Spleen (tissue), 11 donors: ENCODE data around the gene ALDH1B1. TPM values are rescaled to one million over a fixed set of nuclear protein-coding genes. Genes with fewer than 3 reads are reported as not detected.
A peak's percentile ranks its signal among the peaks of the same experiment; 100 is the strongest.

Experiments used
- DNase-seq: peaks from one replicate; pipeline ENCODE4 v3.0.0-alpha.2; 2020
- H3K27ac ChIP-seq, 8 donors: fragments of 200-600 bp; sonication (generic) in 7 of 8; 1 replicate in 4 of 8; 2 replicates in 4 of 8; pipeline versions ENCODE4 v1.5.0 to v1.8.0; 2016 to 2021; ENCODE audit warnings: inconsistent platforms in 4 of 8, mild to moderate bottlenecking in 4 of 8, moderate library complexity in 1 of 8
- H3K27me3 ChIP-seq, 7 donors: fragments of 200-600 bp; sonication (generic) in 6 of 7; replicated peaks in 1 of 7; 1 replicate in 4 of 7; 2 replicates in 3 of 7; pipeline versions ENCODE4 v1.5.0 to v1.8.0; 2016 to 2021; ENCODE audit warnings: inconsistent platforms in 3 of 7, mild to moderate bottlenecking in 1 of 7
- H3K36me3 ChIP-seq, 6 donors: fragments of 200-600 bp; sonication (generic) in 5 of 6; 1 replicate in 4 of 6; 2 replicates in 2 of 6; pipeline versions ENCODE4 v1.5.0 to v1.8.0; 2016 to 2021; ENCODE audit warnings: inconsistent platforms in 2 of 6
- H3K4me1 ChIP-seq, 6 donors: fragments of 200-600 bp; sonication (generic) in 5 of 6; 1 replicate in 3 of 6; 2 replicates in 3 of 6; pipeline versions ENCODE4 v1.5.0 to v1.8.0; 2016 to 2021; ENCODE audit warnings: inconsistent platforms in 3 of 6
- H3K4me3 ChIP-seq, 8 donors: fragments of 200-600 bp; sonication (generic) in 7 of 8; 1 replicate in 4 of 8; 2 replicates in 4 of 8; pipeline versions ENCODE4 v1.5.0 to v1.8.0; 2016 to 2021; ENCODE audit warnings: inconsistent platforms in 4 of 8, mild to moderate bottlenecking in 4 of 8, moderate library complexity in 2 of 8
- H3K9me3 ChIP-seq, 8 donors: fragments of 200-600 bp; sonication (generic) in 7 of 8; 1 replicate in 4 of 8; 2 replicates in 4 of 8; pipeline versions ENCODE4 v1.5.0 to v1.8.0; 2016 to 2021; ENCODE audit warnings: inconsistent platforms in 4 of 8
- CTCF ChIP-seq, 11 experiments: fragments of 200-600 bp in 7 of 11; fragments of 450-650 bp in 4 of 11; sonication (generic) in 4 of 11; IDR thresholded peaks in 8 of 11; conservative IDR thresholded peaks in 3 of 11; 1 replicate in 7 of 11; 2 replicates in 4 of 11; pipeline versions ENCODE4 v1.4.0 to v1.8.0; 2016 to 2021; ENCODE audit warnings: antibody characterized with exemption in 11 of 11, inconsistent platforms in 4 of 11, mild to moderate bottlenecking in 1 of 11
- POLR2A ChIP-seq, 3 donors: fragments of 450-650 bp; IDR thresholded peaks; one replicate each; pipeline ENCODE4 v1.5.1; 2017; ENCODE audit warnings: antibody characterized with exemption in 3 of 3, mild to moderate bottlenecking in 1 of 3
- POLR2AphosphoS5 ChIP-seq, 3 donors: sonication (generic); formaldehyde crosslinking; IDR thresholded peaks; one replicate each; pipeline ENCODE4 v1.5.1; 2017; ENCODE audit warnings: antibody characterized with exemption in 3 of 3
- WGBS, 5 donors: extraction: QIAGEN DNeasy Blood & Tissue Kit in 3 of 5; methylation state at CpG; one replicate each; pipeline versions ENCODE4 v1.1.5 to v1.1.7; 2013 to 2018; 5-methylcytosine and 5-hydroxymethylcytosine counted together
- intact Hi-C: fragments of 100-400 bp; cut with DNase I; formaldehyde crosslinking; loops from one replicate; pipeline ENCODE4 v1.15.0; 2023; ENCODE audit warnings: low total_unique reads
- polyA plus RNA-seq, 3 donors: library from polyadenylated mRNA; stranded (reverse); fragments of 200-250 nt; gene quantifications; one replicate each; pipeline ENCODE4 v1.2.1, GENCODE V29; 2013
- total RNA-seq, 7 donors: library from RNA; depleted of rRNA in 3 of 7; stranded (reverse); fragments of >200 nt in 3 of 7; fragmentation: NEBNext Ultra II Directional in 4 of 7; extraction: Animal tissue kit (Norgen Biotek cat#: 25700) in 4 of 7; gene quantifications; one replicate each; pipeline versions ENCODE4 v1.1.0 to v1.2.1, GENCODE V29; 2016 to 2021
- donor health status: healthy with polysubstance abuse.
- donor health status: DM: no; HTN: no; CAD: no; lungs with moderate emphysema.
- donor health status: DM: no; HTN: no; CAD: no.
- donor health status: Bipolar disorder and iron deficiency.
- donor health status: healthy.
- donor health status: DM: no; HTN: no; CAD: no.
- donor health status: DM: yes; HTN: yes; CAD: no.

The ALDH1B1 gene
- total and polyA plus RNA-seq, 10 donors = 4.0 to 14.7 (median 8.3) TPM

- no peaks in the 10 kb centered on the region for H3K36me3 ChIP-seq
- H3K9me3 ChIP-seq = no peaks in the 10 kb centered on the region
- H3K4me1 ChIP-seq = peaks cover 0 to 11% (median 0%) of the 10 kb centered on the region in 6 donors
- peak overlapping the region in 1 of 8 donors; percentile 49 for H3K4me3 ChIP-seq
- intact Hi-C loops = loop anchor here (10.0 kb wide), 1 partner anchor 448 kb away; no protein-coding TSS in a partner anchor
- TF ChIP-seq CTCF (IDR thresholded peaks at IDR 0.05 in 8 of 11, conservative IDR thresholded peaks at IDR 0.05 in 3 of 11) (peak in 10 of 11 experiments; percentile 11 to 58 (median 34)), POLR2A (IDR thresholded peaks at IDR 0.05) (no peak)
- DNase-seq = no peak
- WGBS, 5 donors = 25 to 37% (median 31%) methylated on average over 20 to 21 of the region's 21 CpGs
- H3K27ac ChIP-seq = no peak overlapping the region
- H3K27me3 ChIP-seq = no peaks in the 10 kb centered on the region
Measured at GRCh38 chr9:38362852-38363588, 29.5 kb upstream of the ALDH1B1 start.

GRCh38 chr9:38363589-38363925, 28.9 kb upstream of the ALDH1B1 start:
- Histone ChIP-seq H3K27me3 (no peaks in the 10 kb centered on the region), H3K27ac (no peak overlapping the region), H3K36me3 (no peaks in the 10 kb centered on the region), H3K4me3 (no peak overlapping the region), H3K4me1 (peaks cover 0 to 11% (median 0%) of the 10 kb centered on the region in 6 donors), H3K9me3 (no peaks in the 10 kb centered on the region)
- DNase-seq = no peak
- TF ChIP-seq CTCF (IDR thresholded peaks at IDR 0.05 in 8 of 11, conservative IDR thresholded peaks at IDR 0.05 in 3 of 11) (no peak), POLR2A (IDR thresholded peaks at IDR 0.05) (no peak)
- WGBS, 5 donors = 49 to 76% (median 62%) methylated on average over 5 of the region's 5 CpGs
- intact Hi-C loops = loop anchor here (10.0 kb wide), 1 partner anchor 449 kb away; no protein-coding TSS in a partner anchor

GRCh38 chr9:38367898-38368297, 24.6 kb upstream of the ALDH1B1 start:
- no peak for TF ChIP-seq POLR2A (IDR thresholded peaks at IDR 0.05)
- TF ChIP-seq POLR2AphosphoS5 (IDR thresholded peaks at IDR 0.05) = no peak
- no peak for TF ChIP-seq CTCF (IDR thresholded peaks at IDR 0.05 in 8 of 11, conservative IDR thresholded peaks at IDR 0.05 in 3 of 11)
- intact Hi-C loops = loop anchor here (10.0 kb wide), 1 partner anchor 453 kb away; no protein-coding TSS in a partner anchor
- no peak for DNase-seq
- H3K4me1 ChIP-seq = peaks cover 0 to 7% (median 0%) of the 10 kb centered on the region in 6 donors
- no peaks in the 10 kb centered on the region for H3K9me3 ChIP-seq
- H3K27me3 ChIP-seq = no peaks in the 10 kb centered on the region
- no peak overlapping the region for H3K27ac ChIP-seq
- H3K4me3 ChIP-seq = no peak overlapping the region
- H3K36me3 ChIP-seq = no peaks in the 10 kb centered on the region

- H3K27ac ChIP-seq = no peak overlapping the region
- H3K4me3 ChIP-seq = no peak overlapping the region
- no peaks in the 10 kb centered on the region for H3K27me3 ChIP-seq
- 76 to 90% (median 80%) methylated on average over 2 of the region's 2 CpGs for WGBS, 5 donors
- H3K4me1 ChIP-seq = no peaks in the 10 kb centered on the region
- H3K36me3 ChIP-seq = no peaks in the 10 kb centered on the region
- TF ChIP-seq POLR2AphosphoS5 (IDR thresholded peaks at IDR 0.05) = no peak
- no peak for TF ChIP-seq CTCF (IDR thresholded peaks at IDR 0.05 in 8 of 11, conservative IDR thresholded peaks at IDR 0.05 in 3 of 11)
- TF ChIP-seq POLR2A (IDR thresholded peaks at IDR 0.05) = no peak
- intact Hi-C loops = loop anchor here (10.0 kb wide), 1 partner anchor 454 kb away; no protein-coding TSS in a partner anchor
- H3K9me3 ChIP-seq = no peaks in the 10 kb centered on the region
- no peak for DNase-seq
Measured at GRCh38 chr9:38368731-38369130, 23.8 kb upstream of the ALDH1B1 start.
